ENCODE data around the gene PHACTR2.
"Not testable (repeated sequence)": the region's sequence is repeated elsewhere in the genome, so short reads cannot be mapped to it uniquely, and the experiment has no call there.

The PHACTR2 gene

DNA sequence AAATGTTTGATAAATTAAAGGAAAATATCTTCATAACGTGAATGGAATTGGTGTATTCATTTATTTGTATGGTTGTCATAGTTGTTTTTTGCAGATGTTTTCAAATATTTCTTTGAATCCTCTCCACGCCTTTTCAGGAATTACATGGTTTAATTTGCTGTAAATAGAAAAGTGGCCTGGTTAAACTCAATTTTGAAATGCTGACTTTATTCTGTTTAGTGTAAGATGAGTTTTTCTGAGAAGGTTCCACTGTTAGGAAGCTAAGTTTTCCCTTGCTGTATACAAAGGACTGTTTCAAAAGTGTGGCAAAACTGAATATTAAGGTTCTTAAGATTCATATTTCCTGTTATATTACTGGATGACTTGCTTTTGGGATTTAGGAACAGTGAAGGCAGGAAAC lies 186.0 kb downstream of the PHACTR2 start:
- no peak for DNase-seq (ENCODE audit: low spot score)

DNA sequence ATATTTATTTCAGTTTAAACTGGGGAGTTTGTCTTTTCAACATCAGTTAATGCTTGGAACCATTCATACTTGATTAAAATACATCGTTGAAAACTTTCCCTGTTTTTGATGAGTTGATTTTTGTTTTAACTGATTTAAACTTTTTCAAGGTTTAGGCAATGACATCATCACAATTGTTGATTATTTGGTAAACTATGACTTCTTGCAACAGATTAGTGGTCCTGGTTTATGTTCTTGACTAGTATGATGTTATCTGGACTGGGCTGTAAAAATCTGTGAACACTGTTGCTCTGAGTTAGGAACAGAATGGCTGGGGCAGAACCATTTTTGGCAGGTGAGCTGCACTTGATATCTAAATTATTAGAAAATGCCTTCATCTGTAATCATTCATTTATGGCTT lies 186.5 kb downstream of the PHACTR2 start, which contains the start of gene ZC2HC1B:
ZC2HC1B (plus strand) TSS at position 241 of the 400 bp plus-strand sequence; CDS start at position 307, 66 bp downstream.
- DNase-seq (ENCODE audit: low spot score): no peak

DNA sequence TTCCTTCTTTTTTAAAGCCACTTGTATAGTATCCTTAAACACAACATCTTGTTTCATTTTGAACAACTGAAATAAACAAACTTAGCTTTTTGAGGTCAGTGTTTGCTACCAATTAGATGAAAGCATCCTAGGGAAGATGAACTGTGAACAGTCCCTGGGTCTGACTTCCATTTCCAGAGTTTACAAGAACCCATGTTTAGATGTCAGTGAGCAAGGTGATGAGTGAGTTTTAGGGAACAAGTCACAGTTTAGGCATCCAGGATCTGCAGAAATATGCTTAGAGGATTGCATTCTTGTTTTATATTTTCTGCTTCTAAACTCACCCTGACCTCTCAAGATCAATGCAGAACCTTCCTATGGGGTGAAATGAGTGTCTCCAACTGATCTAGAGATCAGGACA lies 189.5 kb downstream of the PHACTR2 start:
- no peak for DNase-seq (ENCODE audit: low spot score)

DNA sequence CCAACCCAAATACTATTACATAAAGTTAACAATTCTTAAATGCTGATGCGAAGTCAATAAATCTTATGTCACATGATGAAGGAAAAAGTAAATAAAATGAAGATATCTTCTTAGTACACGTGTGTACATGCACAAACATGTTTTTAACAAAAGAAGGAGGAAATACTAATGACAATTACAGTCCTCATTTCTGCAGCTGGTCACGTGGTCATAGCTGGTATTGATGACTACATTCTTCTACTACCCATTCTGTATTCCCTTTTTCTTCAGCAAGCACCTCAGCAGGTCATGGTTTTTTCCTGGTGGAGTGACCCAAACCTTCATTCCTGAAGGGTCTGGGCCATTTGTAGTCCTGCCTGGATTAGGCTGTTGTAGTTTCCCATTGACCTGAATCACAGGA lies 191.0 kb downstream of the PHACTR2 start:
- DNase-seq (ENCODE audit: low spot score): not testable (repeated sequence)

DNA sequence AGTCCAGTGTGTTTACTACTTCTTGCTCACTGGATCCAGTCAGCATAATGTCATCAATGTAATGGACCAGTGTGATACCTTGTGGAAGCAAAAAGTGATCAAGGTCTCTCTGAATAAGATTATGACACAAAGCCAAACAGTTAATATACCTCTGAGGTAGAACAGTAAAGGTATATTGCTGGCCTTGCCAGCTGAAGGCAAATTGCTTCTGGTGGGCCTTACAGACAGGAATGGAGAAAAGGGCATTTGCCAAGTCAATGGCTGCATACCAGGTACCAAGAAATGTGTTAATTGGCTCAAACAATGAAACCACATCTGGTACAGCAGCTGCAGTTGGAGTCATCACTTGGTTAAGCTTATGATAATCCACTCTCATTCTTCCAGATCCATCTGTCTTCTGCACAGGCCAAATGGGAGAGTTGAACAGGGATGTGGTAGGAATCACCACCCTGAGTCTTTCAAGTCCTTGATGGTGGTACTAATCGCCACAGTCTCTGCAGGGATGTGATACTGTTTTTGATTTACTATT lies 193.5 kb downstream of the PHACTR2 start:
- DNase-seq (ENCODE audit: low spot score): not testable (repeated sequence)

DNA sequence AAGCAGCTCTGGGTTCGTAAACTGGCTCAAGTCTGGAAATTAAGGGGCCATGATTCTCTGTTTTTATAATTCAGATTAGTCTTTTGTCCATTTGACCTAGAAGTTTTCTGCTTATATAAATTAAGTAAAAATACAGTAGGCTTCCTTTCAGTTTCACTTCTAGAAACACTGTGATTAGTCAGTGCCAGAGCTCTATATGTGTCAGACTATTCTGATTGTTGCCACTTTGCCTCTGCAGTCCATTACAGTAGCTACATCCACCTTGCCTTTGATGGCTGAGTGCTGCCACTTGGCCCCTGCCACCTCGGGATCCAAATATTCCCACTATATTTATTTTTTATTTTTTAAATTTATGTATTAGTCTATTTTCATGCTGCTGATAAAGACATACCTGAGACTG lies 194.4 kb downstream of the PHACTR2 start:
- no peak for DNase-seq (ENCODE audit: low spot score)

DNA sequence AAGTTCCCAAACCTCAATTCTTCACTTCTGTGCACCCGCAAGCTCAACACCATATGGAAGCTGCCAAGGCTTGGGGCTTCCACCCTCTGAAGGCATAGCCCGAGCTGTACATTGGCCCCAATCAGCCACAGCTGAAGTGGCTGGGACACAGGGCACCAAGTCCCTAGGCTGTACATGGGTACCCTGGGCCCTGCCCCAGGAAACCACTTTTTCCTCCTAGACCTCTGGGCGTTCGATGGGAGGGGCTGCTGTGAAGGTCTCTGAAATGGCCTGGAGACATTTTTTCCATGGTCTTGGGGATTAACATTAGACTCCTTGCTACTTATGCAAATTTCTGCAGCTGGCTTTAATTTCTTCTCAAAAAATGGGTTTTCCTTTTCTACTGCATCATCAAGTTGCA lies 195.8 kb downstream of the PHACTR2 start:
- not testable (repeated sequence) for DNase-seq (ENCODE audit: low spot score)

DNA sequence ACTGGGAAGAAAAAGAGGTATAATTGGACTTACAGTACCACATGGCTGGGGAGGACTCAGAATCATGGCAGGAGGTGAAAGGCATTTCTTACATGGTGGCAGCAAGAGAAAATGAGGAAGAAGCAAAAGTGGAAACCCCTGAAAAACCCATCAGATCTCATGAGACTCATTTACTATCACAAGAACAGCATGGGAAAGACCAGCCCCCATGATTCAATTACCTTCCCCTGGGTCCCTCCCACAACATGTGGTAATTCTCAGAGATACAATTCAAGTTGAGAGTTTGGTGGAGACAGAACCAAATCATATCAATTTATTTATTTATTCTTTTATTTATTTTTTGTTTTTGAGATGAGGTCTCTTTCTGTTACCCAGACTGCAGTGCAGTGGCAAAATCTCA lies 196.7 kb downstream of the PHACTR2 start:
- not testable (repeated sequence) for DNase-seq (ENCODE audit: low spot score)

DNA sequence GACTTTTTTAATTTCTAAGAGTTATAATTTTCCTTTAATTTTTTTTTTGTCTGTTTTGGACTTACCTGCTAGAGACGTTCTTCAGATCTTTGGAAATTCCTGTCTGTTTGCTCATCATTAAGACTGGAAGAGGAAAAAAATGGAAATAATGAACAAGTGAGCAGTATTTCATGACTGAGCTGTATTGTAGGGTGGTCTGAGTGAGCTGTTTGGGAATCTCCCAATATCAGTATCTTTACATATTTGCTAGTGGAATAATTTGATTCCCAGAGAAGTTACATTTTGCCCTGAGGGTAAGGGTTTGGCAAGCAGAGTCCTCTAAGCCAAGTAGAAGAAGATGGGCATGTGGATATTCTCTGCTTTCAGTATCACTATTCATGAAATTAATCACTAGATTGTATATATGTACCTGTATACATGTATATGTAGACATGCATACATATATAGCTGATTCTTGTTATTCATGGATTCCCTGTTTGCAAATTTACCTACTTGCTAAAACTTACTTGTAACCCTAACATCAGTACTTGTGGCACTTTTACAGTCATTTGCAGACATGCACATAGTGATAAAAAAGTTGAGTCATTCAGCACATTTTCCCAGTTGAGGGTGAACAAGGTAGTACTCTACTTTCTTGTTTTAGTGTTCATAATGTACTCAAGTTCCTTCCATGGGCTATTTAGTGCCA lies 200.0 kb downstream of the PHACTR2 start:
- no peak for DNase-seq (ENCODE audit: low spot score)

DNA sequence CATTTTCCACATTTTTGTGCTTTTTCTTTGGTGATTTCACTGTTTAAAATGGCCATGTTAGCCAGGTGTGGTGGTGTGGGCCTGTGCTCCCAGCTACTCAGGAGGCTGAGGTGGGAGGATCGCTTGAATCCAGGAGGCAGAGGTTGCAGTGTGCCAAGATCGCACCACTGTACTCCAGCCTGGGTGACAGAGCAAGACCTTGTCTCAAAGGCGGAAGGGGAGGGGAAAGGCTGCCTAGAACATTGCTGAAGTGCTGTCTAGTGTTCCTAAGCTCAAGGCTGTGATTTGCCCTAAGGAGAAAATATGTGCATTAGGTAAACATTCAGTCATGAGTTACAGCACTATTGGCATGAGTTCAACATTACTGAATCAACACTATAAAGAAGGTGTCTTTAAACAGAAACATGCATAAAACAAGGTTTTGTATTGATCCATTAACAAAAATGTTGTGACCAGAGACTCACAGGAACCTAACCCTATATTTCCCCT lies 200.6 kb downstream of the PHACTR2 start:
- DNase-seq (ENCODE audit: low spot score): no peak

DNA sequence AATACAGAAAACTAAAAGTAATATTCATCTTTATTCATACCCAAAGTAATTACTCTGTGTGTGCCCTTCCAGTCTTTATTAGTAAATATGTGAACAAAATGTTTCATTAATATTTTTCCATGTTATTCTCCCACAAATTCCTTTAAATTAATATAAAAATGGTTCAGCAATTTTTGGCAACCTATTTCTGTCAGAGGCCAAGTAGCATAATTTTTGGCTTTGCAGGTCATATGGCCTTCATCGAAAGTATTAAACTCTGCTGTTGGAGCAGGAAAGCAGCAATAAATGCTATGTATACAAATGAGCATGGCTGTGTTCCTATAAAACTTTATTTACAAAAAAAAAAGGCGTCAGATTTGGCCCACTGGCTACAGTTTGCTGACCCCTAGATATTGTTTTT lies 202.6 kb downstream of the PHACTR2 start:
- DNase-seq (ENCODE audit: low spot score): no peak
